Measurements from ENCODE around the gene CNTROB. TPM values are rescaled to one million over a fixed set of nuclear protein-coding genes. Genes with fewer than 3 reads are reported as not detected.
A peak's percentile ranks its signal among the peaks of the same experiment; 100 is the strongest.

CNTROB gene
- polyA plus RNA-seq, 3 donors = 52.0 to 69.0 (median 65.7) TPM

- no peak for DNase-seq
These were observed 34.9 kb upstream of the CNTROB start for GRCh38 chr17:7897090-7897489.

GRCh38 chr17:7897773-7898172 lies 34.2 kb upstream of the CNTROB start:
- peak; percentile 34 for DNase-seq

- no peak for DNase-seq
These were observed 28.6 kb upstream of the CNTROB start for GRCh38 chr17:7903154-7904103.

GRCh38 chr17:7909089-7909488 lies 22.9 kb upstream of the CNTROB start:
- no peak for DNase-seq

- DNase-seq = no peak
These were observed 21.7 kb upstream of the CNTROB start for GRCh38 chr17:7910281-7910680.

GRCh38 chr17:7910711-7911110 lies 21.3 kb upstream of the CNTROB start:
- no peak for DNase-seq

- DNase-seq = no peak
These were observed 20.9 kb upstream of the CNTROB start for GRCh38 chr17:7911116-7911515.

- DNase-seq = peak; percentile 72
These were observed 19.0 kb upstream of the CNTROB start for GRCh38 chr17:7912927-7913524.

GRCh38 chr17:7915179-7915610 lies 16.8 kb upstream of the CNTROB start:
- DNase-seq = no peak

- DNase-seq = peak; percentile 96
These were observed 16.2 kb upstream of the CNTROB start, which contains the start of gene RNF227 for GRCh38 chr17:7915611-7916384. Gene RNF227 (minus strand): TSS chr17:7916289. CDS start chr17:7916195, 94 bp downstream.

GRCh38 chr17:7916385-7916682 lies 15.7 kb upstream of the CNTROB start:
- DNase-seq = no peak

GRCh38 chr17:7916808-7917207 lies 15.2 kb upstream of the CNTROB start:
- DNase-seq = no peak

- no peak for DNase-seq
These were observed 9.6 kb upstream of the CNTROB start for GRCh38 chr17:7922269-7922844.

GRCh38 chr17:7922845-7923628 lies 9.0 kb upstream of the CNTROB start:
- peak; percentile 92 for DNase-seq

- DNase-seq = no peak
These were observed 4.4 kb upstream of the CNTROB start for GRCh38 chr17:7927596-7927995.

- peak; percentile 79 for DNase-seq
These were observed 2.6 kb upstream of the CNTROB start, which contains the start of gene KCNAB3 for GRCh38 chr17:7929158-7930023. Gene KCNAB3 (minus strand): TSS chr17:7929856. CDS start chr17:7929435, 421 bp downstream.

- no peak for DNase-seq
These were observed 970 bp upstream of the CNTROB start for GRCh38 chr17:7930841-7931631.

- DNase-seq = no peak
These were observed 481 bp downstream of the CNTROB start for GRCh38 chr17:7932483-7932891.

GRCh38 chr17:7932949-7933348 lies 943 bp downstream of the CNTROB start:
- no peak for DNase-seq
